Skeletal muscle cell (primary cell): ENCODE results near the gene PCDHAC2.

ENCODE experiments used
- DNase-seq: peaks from one replicate; pipeline ENCODE4 v3.0.0-alpha.2; 2010; ENCODE audit warnings: low read depth
- H3K4me3 ChIP-seq: 2 replicates; pipeline ENCODE4 v1.5.1; 2011; ENCODE audit warnings: low read depth, mild to moderate bottlenecking, control low read depth, low read length, moderate library complexity

Gene PCDHAC2

DNA sequence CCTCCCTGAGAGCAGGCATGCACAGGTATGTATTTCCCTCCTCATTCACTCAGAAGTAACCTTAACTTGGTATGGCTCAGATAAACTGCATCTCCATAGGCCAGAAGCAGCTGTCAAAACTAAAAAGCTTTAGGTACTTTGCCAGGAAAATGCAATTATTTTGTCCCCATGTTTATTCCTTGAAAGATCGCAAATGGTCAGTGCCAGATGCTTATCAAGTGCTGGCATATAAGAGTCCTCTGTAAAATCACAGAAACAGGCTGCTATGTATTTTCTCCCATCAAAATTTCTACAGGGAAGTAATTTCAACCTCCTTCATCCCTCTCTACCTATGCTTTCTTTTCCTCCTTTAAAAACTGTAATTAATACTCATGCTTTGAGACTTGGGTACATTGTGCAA lies 12.7 kb downstream of the PCDHAC2 start:
- no peak for DNase-seq

DNA sequence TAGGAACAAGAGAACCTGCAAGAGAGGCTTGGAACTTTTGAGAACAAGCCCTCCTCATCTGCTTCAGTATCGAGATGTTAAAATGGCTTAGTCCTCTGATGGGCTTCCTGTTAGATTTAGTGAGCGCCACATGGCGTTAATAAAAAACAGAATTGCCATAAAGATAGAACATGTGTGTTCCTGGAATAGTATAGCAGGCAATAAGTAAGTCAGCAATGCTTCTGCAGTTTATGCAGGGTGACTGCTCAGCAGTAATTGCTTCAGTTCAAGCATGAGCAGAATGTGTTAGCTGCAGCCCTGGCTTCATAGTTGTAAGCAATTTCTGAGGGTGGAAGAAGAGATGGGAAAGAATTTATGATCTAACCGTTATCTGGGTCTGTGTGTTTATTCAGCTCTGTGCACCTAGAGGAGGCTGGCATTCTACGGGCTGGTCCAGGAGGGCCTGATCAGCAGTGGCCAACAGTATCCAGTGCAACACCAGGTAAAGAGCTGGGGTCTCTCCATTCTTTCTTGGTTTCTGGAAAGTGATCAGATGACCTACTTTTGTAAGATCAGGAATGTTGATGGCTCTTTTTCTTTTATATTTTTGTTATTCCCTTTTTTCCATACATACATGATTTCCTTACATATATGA lies 15.9 kb downstream of the PCDHAC2 start:
- DNase-seq: no peak
- H3K4me3 ChIP-seq: no peak overlapping the region

More for the DNA sequence above, 12.7 kb downstream of the PCDHAC2 start:
- H3K4me3 ChIP-seq: no peak overlapping the region

DNA sequence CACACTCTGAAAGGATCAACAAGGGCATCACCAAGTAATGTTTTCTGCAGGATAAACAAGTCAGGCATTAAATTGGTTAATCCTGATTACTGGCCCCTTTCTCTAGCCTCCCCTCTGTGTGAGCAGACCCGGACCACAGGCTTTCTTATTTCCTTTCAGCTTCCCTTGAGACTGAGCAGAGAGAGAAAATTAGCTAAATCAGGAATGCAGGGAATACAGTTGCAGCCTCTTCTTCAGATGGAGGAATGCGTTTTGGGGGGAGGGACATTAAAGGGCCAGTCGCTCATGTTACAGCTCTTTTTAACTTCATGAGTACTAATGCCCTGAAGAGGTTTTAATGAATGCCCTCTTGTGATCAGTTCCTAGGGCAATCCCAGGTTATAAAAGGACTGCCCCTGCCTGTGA lies 19.8 kb downstream of the PCDHAC2 start:
- no peak overlapping the region for H3K4me3 ChIP-seq

DNA sequence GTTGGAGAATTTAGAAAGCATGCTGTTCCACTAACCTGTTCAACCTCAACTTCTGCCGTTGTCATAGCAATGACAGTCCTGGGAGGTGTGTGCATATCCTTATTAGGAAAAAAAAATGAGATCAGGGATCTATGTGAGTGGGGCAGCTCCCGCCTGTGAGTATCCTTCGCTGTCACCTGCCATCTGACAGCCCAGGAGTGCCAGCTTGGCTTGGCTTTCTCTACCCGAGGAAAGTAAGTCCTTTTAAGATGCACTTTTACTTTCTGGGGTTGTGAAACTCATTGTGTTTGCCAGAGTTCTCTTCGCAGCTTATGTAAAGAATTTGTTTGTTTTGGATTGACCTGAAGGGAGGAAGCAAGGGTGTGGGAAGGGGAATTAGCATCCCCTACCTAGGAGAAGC lies 21.8 kb downstream of the PCDHAC2 start:
- DNase-seq: no peak
- H3K4me3 ChIP-seq: no peak overlapping the region

More for the DNA sequence above, 19.8 kb downstream of the PCDHAC2 start:
- no peak for DNase-seq

DNA sequence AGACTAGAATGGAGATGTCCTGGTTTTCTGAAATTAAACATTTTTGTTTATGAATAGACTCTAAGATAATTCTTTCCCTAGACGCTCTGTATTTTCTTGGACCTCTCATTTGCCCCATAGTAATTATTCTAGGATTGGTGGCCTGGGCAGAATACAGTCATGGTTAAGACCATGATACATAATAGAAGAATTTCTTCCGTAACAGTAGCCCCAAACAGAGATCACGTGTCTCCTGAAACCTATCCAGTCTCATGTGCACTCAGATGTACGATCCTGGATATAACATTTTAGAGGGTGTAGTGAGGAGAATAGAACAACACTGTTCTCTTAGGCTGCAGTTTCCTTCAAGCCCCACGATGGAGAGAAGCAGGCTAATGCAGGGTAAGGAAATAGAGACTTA lies 22.3 kb downstream of the PCDHAC2 start:
- DNase-seq: no peak
- no peak overlapping the region for H3K4me3 ChIP-seq

DNA sequence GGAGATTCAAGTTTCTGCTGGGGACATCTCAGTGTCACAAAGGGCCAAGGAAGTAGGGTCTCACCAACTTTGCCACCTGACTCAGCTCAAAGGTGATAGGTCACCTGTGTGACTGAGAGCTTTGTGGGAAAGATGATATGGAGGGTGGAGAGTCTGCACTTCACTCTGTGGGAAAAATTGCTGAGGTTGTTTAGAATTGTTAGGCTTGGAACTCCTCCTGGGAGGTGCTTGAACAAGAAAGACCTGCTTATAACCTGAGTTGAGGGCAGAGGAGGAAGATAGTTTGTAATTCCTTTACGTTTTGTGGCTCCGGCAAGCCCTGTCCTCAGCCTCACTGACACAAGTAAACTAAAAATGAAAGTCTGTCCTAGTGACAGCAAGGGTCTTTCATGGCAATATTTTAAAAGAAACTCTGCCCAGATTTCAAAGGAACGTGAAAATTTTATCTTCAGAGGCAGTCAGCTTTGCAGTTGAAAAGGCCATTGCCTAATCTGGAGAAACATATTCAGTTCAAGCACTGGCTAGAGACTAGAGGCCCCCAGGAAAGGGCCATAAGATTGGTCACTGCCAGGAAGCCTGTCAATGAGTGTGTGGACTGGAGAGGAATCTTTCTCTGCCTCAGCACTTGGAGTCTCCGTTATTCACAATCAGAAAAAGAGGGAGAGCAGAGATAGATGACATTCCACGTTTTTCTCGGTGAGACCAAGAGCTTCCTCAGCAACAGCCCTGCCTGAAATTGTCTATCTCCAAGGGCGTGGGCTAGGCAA lies 23.2 kb downstream of the PCDHAC2 start:
- DNase-seq: no peak
- no peak overlapping the region for H3K4me3 ChIP-seq

GRCh38 chr5:140992828-140993227 lies 26.6 kb downstream of the PCDHAC2 start:
- H3K4me3 ChIP-seq: no peak overlapping the region
- DNase-seq: no peak

DNA sequence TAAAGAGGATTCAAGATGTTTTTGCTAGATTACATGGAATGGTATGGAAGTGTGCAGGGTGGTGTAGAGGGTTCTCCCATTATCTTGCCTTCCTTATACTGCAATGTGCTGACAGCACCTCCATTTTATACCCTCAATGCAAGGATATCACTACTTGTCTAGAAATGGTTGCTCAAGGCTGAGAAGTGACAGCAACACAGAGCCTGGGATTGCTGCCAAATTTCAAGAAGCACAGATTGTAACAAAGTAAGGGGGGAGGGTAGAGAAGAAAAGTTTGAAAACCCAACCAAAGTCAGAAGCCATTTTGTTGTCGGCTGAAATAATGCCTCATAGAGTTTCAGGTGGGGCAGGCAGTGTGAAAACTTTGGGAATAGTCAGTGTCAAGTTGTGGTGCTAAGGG lies 29.8 kb downstream of the PCDHAC2 start:
- DNase-seq: no peak
- H3K4me3 ChIP-seq: no peak overlapping the region

- no peak overlapping the region for H3K4me3 ChIP-seq
- DNase-seq: no peak
Observed at GRCh38 chr5:140998921-140999410, 32.7 kb downstream of the PCDHAC2 start.

DNA sequence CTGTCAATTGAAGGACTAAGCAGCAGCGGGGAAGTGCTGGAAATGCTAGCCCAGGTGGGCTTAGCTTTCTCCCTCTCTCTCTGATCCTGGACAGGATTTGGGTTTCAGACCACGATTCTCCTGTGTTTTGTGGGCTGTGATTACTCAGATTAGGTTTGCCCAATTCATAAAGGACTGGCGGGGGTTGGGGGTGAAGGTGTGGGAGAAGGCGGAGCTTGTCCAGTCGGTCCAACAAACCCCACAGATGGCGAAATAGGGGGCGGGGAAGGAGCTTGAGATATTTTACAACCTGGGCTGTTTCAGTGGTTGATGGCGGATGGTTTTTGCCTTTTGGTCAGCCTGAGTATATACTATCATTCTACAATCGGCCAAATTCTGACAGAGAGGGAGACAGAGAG lies 35.2 kb downstream of the PCDHAC2 start:
- no peak for DNase-seq
- H3K4me3 ChIP-seq: no peak overlapping the region

GRCh38 chr5:141001844-141002604 lies 35.7 kb downstream of the PCDHAC2 start:
- H3K4me3 ChIP-seq: no peak overlapping the region
- no peak for DNase-seq

- no peak for DNase-seq
- H3K4me3 ChIP-seq: no peak overlapping the region
Observed at GRCh38 chr5:141002605-141002965, 36.3 kb downstream of the PCDHAC2 start.

GRCh38 chr5:141003031-141003430 lies 36.8 kb downstream of the PCDHAC2 start:
- no peak for DNase-seq
- no peak overlapping the region for H3K4me3 ChIP-seq

GRCh38 chr5:141003791-141004611 lies 37.7 kb downstream of the PCDHAC2 start:
- H3K4me3 ChIP-seq: no peak overlapping the region
- DNase-seq: no peak

- DNase-seq: no peak
Observed at GRCh38 chr5:141007791-141008190, 41.5 kb downstream of the PCDHAC2 start.

DNA sequence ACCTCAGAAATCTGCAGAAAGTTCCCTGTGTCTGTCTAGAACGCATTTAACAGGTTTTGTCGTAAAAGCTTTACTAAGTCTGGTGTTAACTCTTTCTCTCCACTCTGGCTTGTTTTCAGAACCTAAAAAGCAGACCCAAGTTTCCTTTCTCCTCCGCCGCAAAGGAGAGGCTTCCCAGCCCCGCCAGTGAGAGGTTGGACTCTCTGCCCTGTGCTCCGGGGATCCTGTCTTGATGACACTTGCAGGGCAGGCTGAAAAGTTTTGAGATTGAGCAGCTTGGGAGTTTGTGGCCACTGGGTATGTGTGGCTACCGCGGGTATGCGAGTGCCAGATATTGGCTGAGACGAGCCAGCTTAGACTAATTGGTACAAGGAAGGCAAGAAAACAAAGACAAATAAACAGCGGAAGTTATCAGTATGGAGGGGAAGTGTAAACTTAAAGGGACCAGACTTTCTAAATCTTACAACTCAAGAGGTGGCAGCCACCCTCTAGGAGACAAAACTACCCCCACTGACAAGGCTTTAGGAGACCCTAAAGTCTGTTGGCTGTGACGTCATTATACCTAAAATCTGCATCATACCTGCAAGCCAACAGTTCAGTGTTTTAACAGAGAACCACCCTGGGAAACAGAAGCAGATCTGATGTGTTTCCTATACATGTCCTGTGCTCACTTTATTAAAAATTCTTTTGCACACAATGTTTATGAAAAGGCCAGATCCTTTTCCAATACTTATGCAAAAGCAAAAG lies 43.9 kb downstream of the PCDHAC2 start:
- DNase-seq: no peak
- no peak overlapping the region for H3K4me3 ChIP-seq

More at GRCh38 chr5:141007791-141008190, 41.5 kb downstream of the PCDHAC2 start:
- no peak overlapping the region for H3K4me3 ChIP-seq

DNA sequence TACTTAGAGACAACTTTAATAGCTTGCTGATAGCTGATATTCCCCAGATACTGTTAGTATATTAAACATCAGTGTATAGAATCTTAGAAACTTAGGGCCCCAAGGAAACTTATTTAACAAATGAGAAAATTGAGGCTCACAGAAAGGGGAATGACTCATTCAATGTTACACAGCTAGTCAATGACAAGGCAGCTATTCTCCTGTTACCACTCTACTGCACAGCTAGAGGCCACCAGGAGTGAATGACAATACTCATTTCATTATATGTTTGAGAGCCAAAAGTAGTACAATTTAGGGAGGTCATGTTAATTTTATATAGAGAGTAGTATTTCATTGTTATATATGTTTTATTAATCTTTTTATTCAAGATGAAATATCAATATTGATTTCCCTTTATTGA lies 51.7 kb downstream of the PCDHAC2 start:
- DNase-seq: no peak
- no peak overlapping the region for H3K4me3 ChIP-seq
